NCI-H1092 (cell line): ENCODE measurements around the gene PSORS1C1.
"Not testable (repeated sequence)": the region's sequence is repeated elsewhere in the genome, so short reads cannot be mapped to it uniquely, and the experiment has no call there.

Experiments
- DNase-seq: peaks from one replicate; lab custom pipeline; 2025; lab: John Stamatoyannopoulos, UW

The PSORS1C1 gene

GRCh38 chr6:31178143-31179041, 63.8 kb downstream of the PSORS1C1 start:
- DNase-seq, result no peak

- DNase-seq, result no peak
These were observed 64.4 kb downstream of the PSORS1C1 start for GRCh38 chr6:31179042-31179386.

- no peak for DNase-seq
These were observed 65.3 kb downstream of the PSORS1C1 start for GRCh38 chr6:31179896-31180295.

- DNase-seq, result no peak
These were observed 65.9 kb downstream of the PSORS1C1 start for GRCh38 chr6:31180500-31180899.

GRCh38 chr6:31183287-31183686, 68.7 kb downstream of the PSORS1C1 start:
- not testable (repeated sequence) for DNase-seq

GRCh38 chr6:31183859-31184258, 69.3 kb downstream of the PSORS1C1 start:
- not testable (repeated sequence) for DNase-seq

GRCh38 chr6:31185695-31186051, 71.1 kb downstream of the PSORS1C1 start:
- DNase-seq, result not testable (repeated sequence)

GRCh38 chr6:31186052-31186734, 71.6 kb downstream of the PSORS1C1 start:
- no peak for DNase-seq

GRCh38 chr6:31187780-31188194, 73.2 kb downstream of the PSORS1C1 start:
- DNase-seq, result no peak

- DNase-seq, result not testable (repeated sequence)
These were observed 74.6 kb downstream of the PSORS1C1 start for GRCh38 chr6:31189223-31189622.
